Activated T-helper 2 cell treated with anti-CD3 and anti-CD28 coated beads, Interferon-gamma antibody, Interleukin-2, Interleukin-4, amounts not matched to agents 10 μg/mL and 5 μg/mL and 100 μg/mL, durations not matched to agents 14 hours and 24 hours and 36 hours (primary cell): ENCODE measurements around the gene DSE. TPM values are rescaled to one million over a fixed set of nuclear protein-coding genes. Genes with fewer than 3 reads are reported as not detected.
A peak's percentile ranks its signal among the peaks of the same experiment; 100 is the strongest.

Source experiments
- DNase-seq: peaks from one replicate; pipeline ENCODE4 v3.0.0; 2021; ENCODE audit warnings: low spot score
- H3K27ac Mint-ChIP-seq: one replicate; pipeline ENCODE4 v1.8.0; 2021; ENCODE audit warnings: mixed read lengths
- H3K27me3 Mint-ChIP-seq: one replicate; pipeline ENCODE4 v1.8.0; 2021; ENCODE audit warnings: low read depth, mixed read lengths
- H3K36me3 Mint-ChIP-seq: one replicate; pipeline ENCODE4 v1.8.0; 2021; ENCODE audit warnings: low read depth, mixed read lengths
- H3K4me1 Mint-ChIP-seq: one replicate; pipeline ENCODE4 v1.8.0; 2021; ENCODE audit warnings: low read depth, mixed read lengths
- H3K4me3 Mint-ChIP-seq: one replicate; pipeline ENCODE4 v1.8.0; 2021; ENCODE audit warnings: low read depth, mild to moderate bottlenecking, moderate library complexity, mixed read lengths
- H3K9me3 Mint-ChIP-seq: one replicate; pipeline ENCODE4 v1.8.0; 2021; ENCODE audit warnings: mixed read lengths
- intact Hi-C: fragments of 100-400 bp; cut with micrococcal nuclease; formaldehyde crosslinking; loops from one replicate; pipeline ENCODE4 v1.15.1; 2023
- total RNA-seq: library from RNA; stranded (reverse); gene quantifications from 2 replicates; pipeline ENCODE4 v1.2.3, GENCODE V29; 2022

Gene DSE
- total RNA-seq, 1 donor from 2014 or later: 3.4 TPM

DNA sequence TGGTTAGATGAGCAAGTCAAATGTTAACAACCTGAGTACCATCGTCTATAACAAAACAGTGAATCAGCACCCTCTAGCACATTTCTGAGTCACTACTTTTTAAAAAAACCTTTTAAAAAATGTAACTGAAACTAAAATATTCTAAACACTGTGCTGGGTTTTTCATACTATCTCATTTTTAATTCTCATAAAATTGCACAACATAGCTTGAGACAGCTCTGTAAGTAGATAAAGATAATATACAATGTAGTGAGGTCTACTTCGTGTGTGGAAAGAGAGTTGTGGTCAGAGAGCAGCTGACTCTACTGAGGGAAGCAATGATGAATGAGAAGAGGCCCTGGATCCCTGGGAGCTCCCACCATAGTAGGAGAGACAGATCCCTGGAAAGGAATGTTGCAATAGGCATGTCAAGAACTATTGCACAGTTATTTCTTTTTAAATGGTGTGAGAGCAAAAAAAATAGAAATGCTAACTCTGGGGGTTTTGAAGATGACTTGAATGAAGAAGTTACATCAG, 76.8 kb downstream of the DSE start:
- intact Hi-C loops: loop anchor here (5.0 kb wide), 1 partner anchor 60 kb away; no protein-coding TSS in a partner anchor
- Mint-ChIP-seq H3K27me3 (peaks cover 17% of the 10 kb centered on the region), H3K4me3 (no peak overlapping the region), H3K4me1 (peaks cover 34% of the 10 kb centered on the region), H3K9me3 (no peaks in the 10 kb centered on the region), H3K36me3 (no peaks in the 10 kb centered on the region), H3K27ac (peak overlapping the region; percentile 8)
- DNase-seq: no peak

DNA sequence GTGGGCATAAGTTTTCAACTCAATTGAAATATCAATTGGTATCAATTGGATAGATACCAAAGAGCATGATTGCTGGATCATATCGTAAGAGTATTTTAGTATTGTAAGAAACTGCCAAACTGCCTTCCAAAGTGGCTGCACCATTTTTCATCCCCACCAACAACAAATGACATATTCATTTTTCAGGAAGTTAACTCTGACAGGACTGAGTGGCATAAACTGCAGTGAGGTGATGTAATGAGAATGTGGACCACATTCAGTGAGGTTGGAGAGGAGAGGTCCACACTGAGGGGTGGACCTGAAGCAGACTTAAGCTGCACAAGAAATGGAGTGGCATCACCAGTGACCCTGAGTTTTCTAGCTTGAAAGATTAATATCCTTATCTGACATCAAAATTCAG, 78.8 kb downstream of the DSE start:
- no peak overlapping the region for H3K27ac Mint-ChIP-seq
- no peak overlapping the region for H3K4me3 Mint-ChIP-seq
- no peaks in the 10 kb centered on the region for H3K9me3 Mint-ChIP-seq
- no peak for DNase-seq
- peaks cover 30% of the 10 kb centered on the region for H3K4me1 Mint-ChIP-seq
- intact Hi-C loops: loop anchor here (5.0 kb wide), 1 partner anchor 62 kb away; no protein-coding TSS in a partner anchor
- peaks cover 28% of the 10 kb centered on the region for H3K27me3 Mint-ChIP-seq
- peaks cover 3% of the 10 kb centered on the region for H3K36me3 Mint-ChIP-seq

- peaks cover 28% of the 10 kb centered on the region for H3K27me3 Mint-ChIP-seq
- peaks cover 3% of the 10 kb centered on the region for H3K36me3 Mint-ChIP-seq
- no peak overlapping the region for H3K27ac Mint-ChIP-seq
- intact Hi-C loops: no loop called here
- peaks cover 24% of the 10 kb centered on the region for H3K4me1 Mint-ChIP-seq
- no peak for DNase-seq
- no peaks in the 10 kb centered on the region for H3K9me3 Mint-ChIP-seq
- no peak overlapping the region for H3K4me3 Mint-ChIP-seq
Observed at GRCh38 chr6:116450185-116450710, 79.5 kb downstream of the DSE start.

- no peaks in the 10 kb centered on the region for H3K9me3 Mint-ChIP-seq
- no peak for DNase-seq
- intact Hi-C loops: loop anchor here (1.0 kb wide), 1 partner anchor 25 kb away; no protein-coding TSS in a partner anchor
- H3K4me3 Mint-ChIP-seq: no peak overlapping the region
- H3K36me3 Mint-ChIP-seq: peaks cover 3% of the 10 kb centered on the region
- H3K4me1 Mint-ChIP-seq: peaks cover 23% of the 10 kb centered on the region
- no peak overlapping the region for H3K27ac Mint-ChIP-seq
- H3K27me3 Mint-ChIP-seq: peaks cover 32% of the 10 kb centered on the region
Observed at GRCh38 chr6:116450769-116451740, 80.3 kb downstream of the DSE start.

DNA sequence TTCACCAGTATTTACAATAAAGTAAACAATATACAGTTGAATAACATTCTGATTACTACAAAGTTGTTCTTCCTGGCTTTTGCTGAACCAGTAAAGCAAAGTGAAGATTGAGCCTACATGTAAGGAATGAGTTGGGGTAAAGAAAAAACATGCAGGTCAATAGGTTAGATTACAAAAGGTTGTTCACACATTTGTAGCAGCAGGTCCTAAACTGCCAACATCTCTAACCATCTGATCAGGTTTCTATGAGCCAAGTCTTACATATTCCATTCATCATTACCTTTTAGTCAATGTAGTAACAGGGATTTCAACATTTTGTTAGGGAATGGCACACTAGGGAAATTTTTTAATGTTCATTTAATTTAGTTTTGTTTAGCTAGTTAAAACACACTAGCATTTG, 81.2 kb downstream of the DSE start:
- peaks cover 32% of the 10 kb centered on the region for H3K27me3 Mint-ChIP-seq
- no peak overlapping the region for H3K4me3 Mint-ChIP-seq
- peaks cover 29% of the 10 kb centered on the region for H3K4me1 Mint-ChIP-seq
- H3K36me3 Mint-ChIP-seq: peaks cover 3% of the 10 kb centered on the region
- H3K9me3 Mint-ChIP-seq: no peaks in the 10 kb centered on the region
- no peak overlapping the region for H3K27ac Mint-ChIP-seq
- intact Hi-C loops: loop anchor here (1.0 kb wide), 1 partner anchor 24 kb away; no protein-coding TSS in a partner anchor
- no peak for DNase-seq

DNA sequence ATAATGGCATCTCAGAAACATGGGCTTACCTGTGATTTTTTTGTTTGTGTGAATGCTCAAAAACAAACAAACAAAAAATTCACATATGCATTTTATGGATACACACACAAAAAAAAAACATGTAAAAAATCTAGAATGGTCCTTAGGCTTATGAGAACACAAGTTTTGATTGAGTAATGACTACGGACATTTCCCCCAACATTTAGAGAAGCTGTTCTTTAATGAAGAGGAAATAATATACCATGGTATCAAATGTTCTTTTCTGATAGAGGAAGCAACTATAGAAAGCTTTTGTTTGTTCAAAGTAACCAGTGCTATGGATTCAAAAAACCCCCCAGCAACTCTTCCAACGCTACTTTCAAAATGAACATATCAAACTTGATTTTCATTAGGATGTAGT, 81.8 kb downstream of the DSE start:
- H3K27me3 Mint-ChIP-seq: peaks cover 32% of the 10 kb centered on the region
- no peak overlapping the region for H3K4me3 Mint-ChIP-seq
- peaks cover 3% of the 10 kb centered on the region for H3K36me3 Mint-ChIP-seq
- peaks cover 31% of the 10 kb centered on the region for H3K4me1 Mint-ChIP-seq
- H3K9me3 Mint-ChIP-seq: no peaks in the 10 kb centered on the region
- intact Hi-C loops: no loop called here
- no peak overlapping the region for H3K27ac Mint-ChIP-seq
- no peak for DNase-seq

DNA sequence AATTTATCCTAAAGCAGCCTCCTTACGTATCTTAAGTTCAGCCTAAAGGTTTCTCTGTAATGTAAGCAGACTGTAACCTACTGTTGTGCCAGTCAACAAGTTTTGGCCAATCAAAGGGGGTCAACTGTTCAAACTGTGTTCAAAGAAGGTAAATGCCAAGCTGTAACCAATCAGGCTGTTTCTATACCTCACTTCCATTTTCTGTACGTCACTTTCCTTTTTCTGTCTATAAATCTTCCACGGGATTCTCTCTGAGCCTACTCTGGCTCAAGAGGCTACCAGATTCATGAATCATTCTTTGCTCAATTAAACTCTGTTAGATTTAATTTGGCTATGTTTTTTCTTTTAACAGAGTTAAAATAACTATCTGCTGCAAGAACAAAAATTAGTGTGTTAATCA, 85.4 kb downstream of the DSE start:
- no peak overlapping the region for H3K27ac Mint-ChIP-seq
- H3K9me3 Mint-ChIP-seq: peaks cover 2% of the 10 kb centered on the region
- DNase-seq: no peak
- H3K4me1 Mint-ChIP-seq: peaks cover 36% of the 10 kb centered on the region
- intact Hi-C loops: loop anchor here (5.0 kb wide), 1 partner anchor 174 kb away; no protein-coding TSS in a partner anchor
- H3K27me3 Mint-ChIP-seq: peaks cover 28% of the 10 kb centered on the region
- no peak overlapping the region for H3K4me3 Mint-ChIP-seq
- H3K36me3 Mint-ChIP-seq: peaks cover 6% of the 10 kb centered on the region

- DNase-seq: no peak
- no peak overlapping the region for H3K27ac Mint-ChIP-seq
- peaks cover 6% of the 10 kb centered on the region for H3K9me3 Mint-ChIP-seq
- H3K27me3 Mint-ChIP-seq: peaks cover 30% of the 10 kb centered on the region
- peaks cover 38% of the 10 kb centered on the region for H3K4me1 Mint-ChIP-seq
- intact Hi-C loops: loop anchor here (5.0 kb wide), 1 partner anchor 175 kb away; no protein-coding TSS in a partner anchor
- H3K4me3 Mint-ChIP-seq: no peak overlapping the region
- peaks cover 9% of the 10 kb centered on the region for H3K36me3 Mint-ChIP-seq
Observed at GRCh38 chr6:116456927-116457326, 86.2 kb downstream of the DSE start.

GRCh38 chr6:116458264-116458663, 87.5 kb downstream of the DSE start:
- Mint-ChIP-seq H3K4me3 (no peak overlapping the region), H3K27me3 (peaks cover 33% of the 10 kb centered on the region), H3K27ac (no peak overlapping the region), H3K9me3 (peaks cover 6% of the 10 kb centered on the region), H3K4me1 (peaks cover 47% of the 10 kb centered on the region), H3K36me3 (peaks cover 14% of the 10 kb centered on the region)
- intact Hi-C loops: loop anchor here (5.0 kb wide), 1 partner anchor 176 kb away; no protein-coding TSS in a partner anchor
- DNase-seq: no peak

- Mint-ChIP-seq H3K27me3 (peaks cover 31% of the 10 kb centered on the region), H3K4me3 (no peak overlapping the region), H3K27ac (no peak overlapping the region), H3K36me3 (peaks cover 15% of the 10 kb centered on the region), H3K9me3 (peaks cover 6% of the 10 kb centered on the region), H3K4me1 (peaks cover 55% of the 10 kb centered on the region)
- intact Hi-C loops: loop anchor here (2.0 to 5.0 kb wide), 2 partner anchors 15 to 178 kb away; no protein-coding TSS in a partner anchor
- no peak for DNase-seq
Observed at GRCh38 chr6:116459927-116460326, 89.2 kb downstream of the DSE start.

- Mint-ChIP-seq H3K27ac (peak within 1 kb of the TSS; percentile 28), H3K36me3 (peaks cover 15% of the 10 kb centered on the region), H3K9me3 (peaks cover 6% of the 10 kb centered on the region), H3K27me3 (peaks cover 28% of the 10 kb centered on the region), H3K4me3 (peak within 1 kb of the TSS; percentile 57), H3K4me1 (peaks cover 60% of the 10 kb centered on the region)
- DNase-seq: no peak
- intact Hi-C loops: loop anchor here (2.0 kb wide), 1 partner anchor 17 kb away; no protein-coding TSS in a partner anchor
Observed at GRCh38 chr6:116461331-116461931, 90.7 kb downstream of the DSE start, which contains the start of gene CALHM6. CALHM6 (plus strand) TSS chr6:116461375; CDS start chr6:116461930, 555 bp downstream.
